ENCODE data around the gene NFIA.

The NFIA gene

GRCh38 chr1:61247051-61247825, 164.9 kb downstream of the NFIA start:
- no peak for DNase-seq (ENCODE audit: low spot score)

GRCh38 chr1:61247881-61248752, 165.8 kb downstream of the NFIA start:
- no peak for DNase-seq (ENCODE audit: low spot score)

DNA sequence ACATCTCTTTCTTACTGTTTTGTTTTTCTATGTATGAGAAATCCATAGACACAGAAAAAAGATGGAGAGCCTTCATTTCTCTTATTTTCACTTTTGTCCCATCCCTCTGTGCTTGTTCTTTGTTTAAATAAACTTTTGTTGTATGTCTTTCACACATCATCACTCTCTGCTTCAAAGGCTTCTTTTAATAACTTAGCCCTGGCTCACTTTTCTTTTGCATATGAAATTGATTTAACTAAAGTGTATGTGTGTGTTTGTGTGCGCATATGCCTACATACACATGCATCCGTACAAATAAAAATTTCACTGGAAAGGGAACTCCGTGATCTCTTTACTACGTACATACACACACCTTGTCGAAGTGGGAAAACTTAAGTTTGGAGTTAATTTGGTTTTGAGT, 168.6 kb downstream of the NFIA start:
- DNase-seq (ENCODE audit: low spot score): no peak

DNA sequence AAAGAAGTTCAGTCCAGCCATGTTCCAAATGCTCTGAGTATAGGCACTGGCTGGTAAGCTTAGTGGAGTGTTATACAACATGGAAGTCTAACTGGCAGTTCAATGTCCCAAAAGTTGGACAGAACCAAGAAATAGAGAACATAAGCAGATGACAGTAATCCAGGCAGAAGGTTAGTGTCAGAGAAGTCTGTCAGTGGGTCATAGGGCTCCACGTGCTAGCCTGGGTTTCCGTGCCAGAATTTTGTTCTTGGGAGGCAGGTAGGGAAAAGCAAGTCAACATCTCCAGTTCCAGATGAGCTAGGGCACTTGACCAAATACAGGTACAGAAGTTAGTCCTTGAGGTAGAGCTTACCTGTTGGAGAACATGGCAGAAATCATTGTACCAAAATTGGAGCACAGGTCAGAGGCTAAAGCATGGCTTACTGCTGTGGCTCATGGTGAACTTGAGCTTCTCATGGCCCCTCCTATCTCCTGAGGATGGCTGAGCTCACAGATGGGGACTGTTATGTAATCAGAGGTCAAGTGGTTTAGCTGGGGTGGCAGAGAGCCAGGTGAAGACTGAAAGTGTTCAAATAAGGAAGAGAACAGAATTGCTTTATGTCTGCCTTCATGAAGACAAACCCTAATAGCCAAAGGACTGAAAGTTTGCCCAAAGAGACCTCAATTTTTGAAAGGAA, 170.8 kb downstream of the NFIA start:
- peak; percentile 57 for DNase-seq (ENCODE audit: low spot score)

DNA sequence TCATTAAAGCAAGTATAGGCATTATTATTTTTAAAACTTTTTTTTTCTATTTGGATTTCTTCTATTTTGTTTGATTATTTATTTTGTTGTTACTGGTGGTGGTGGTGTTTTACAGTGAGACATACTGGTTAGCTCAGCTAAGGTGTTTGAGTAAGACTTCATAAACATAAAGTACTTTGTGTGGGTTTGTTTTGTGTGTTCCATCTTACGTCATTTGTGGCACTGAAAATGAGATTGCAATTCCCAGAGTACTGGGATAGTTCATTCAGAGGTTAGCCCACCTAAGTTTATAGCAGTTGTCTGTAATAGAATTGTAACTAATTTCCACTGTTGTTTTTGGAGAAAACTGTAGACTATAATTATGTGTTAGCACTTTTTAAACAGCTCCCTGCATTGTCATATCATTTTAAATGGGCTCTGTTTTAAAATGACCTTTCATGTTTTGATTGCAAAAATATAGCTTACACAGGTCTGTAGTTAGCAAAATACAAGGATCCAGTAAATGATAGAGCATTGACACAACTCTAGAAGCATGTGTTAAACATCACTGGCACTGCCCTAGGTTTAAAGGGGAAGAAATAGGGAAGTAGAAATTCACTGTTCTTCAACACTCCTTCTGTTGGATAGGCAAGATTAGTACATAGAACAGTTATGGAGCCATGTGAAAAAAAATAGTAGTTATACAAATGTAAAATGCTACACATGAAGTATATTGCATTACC, 171.7 kb downstream of the NFIA start:
- no peak for DNase-seq (ENCODE audit: low spot score)

- peak; percentile 6 for DNase-seq (ENCODE audit: low spot score)
Measured at GRCh38 chr1:61254634-61255357, 172.4 kb downstream of the NFIA start.

- DNase-seq (ENCODE audit: low spot score): no peak
Measured at GRCh38 chr1:61255358-61255703, 173.0 kb downstream of the NFIA start.

DNA sequence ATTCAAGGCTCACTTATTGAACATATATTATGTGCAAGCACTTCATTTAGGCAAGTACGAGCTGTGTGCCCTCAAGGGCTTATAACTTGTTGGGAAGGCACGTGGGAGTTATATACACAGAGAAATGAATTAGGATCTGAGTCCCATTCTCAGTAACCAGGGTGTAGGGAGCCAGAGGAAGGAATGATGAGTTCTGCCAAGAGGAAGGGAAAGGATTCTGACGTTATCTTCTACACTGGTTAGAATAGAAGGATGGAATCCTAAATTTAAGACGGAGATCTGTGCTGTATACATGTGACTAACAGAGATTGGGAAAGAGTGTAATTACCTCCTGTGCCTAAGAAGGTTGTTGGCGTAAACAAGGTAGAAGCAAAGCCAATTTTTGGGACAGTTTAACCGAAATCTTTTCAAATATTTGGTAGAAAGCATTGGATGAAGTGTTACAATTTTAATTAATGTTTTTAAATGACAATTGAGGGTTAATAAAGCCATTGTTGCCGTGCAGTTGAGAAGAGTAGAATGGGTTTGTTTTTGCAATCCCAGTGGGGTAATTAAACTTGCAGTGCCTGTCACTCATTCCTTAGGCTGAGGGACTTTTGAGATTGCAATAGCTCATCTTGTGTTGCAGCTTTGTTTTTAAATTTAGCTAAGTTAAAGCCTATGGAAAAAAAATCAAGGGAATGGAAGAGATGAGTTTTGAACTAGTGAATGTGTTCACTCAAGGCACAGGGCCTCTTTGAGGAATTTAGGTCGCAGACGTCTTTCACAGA, 177.2 kb downstream of the NFIA start:
- DNase-seq (ENCODE audit: low spot score): no peak

DNA sequence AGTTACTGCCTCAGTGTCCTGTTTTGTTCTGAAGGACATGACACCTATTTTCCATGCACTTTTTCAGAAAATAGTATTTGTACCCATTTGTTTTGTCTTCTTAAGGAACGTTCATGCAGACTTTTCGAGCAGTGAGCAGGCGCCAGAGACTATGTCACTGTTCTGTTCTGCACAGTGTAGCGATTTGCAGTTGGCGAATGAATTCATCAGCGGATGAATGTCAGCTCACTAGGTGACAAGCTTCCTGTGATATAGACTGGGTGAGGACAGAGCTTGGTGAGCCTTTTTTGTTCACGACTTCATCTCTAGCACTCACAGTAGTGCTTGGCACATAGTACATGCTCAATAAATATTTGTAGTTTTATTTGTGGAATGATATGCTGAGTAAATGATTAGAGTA, 177.8 kb downstream of the NFIA start:
- no peak for DNase-seq (ENCODE audit: low spot score)

- DNase-seq (ENCODE audit: low spot score): no peak
Measured at GRCh38 chr1:61261595-61261994, 179.2 kb downstream of the NFIA start.

DNA sequence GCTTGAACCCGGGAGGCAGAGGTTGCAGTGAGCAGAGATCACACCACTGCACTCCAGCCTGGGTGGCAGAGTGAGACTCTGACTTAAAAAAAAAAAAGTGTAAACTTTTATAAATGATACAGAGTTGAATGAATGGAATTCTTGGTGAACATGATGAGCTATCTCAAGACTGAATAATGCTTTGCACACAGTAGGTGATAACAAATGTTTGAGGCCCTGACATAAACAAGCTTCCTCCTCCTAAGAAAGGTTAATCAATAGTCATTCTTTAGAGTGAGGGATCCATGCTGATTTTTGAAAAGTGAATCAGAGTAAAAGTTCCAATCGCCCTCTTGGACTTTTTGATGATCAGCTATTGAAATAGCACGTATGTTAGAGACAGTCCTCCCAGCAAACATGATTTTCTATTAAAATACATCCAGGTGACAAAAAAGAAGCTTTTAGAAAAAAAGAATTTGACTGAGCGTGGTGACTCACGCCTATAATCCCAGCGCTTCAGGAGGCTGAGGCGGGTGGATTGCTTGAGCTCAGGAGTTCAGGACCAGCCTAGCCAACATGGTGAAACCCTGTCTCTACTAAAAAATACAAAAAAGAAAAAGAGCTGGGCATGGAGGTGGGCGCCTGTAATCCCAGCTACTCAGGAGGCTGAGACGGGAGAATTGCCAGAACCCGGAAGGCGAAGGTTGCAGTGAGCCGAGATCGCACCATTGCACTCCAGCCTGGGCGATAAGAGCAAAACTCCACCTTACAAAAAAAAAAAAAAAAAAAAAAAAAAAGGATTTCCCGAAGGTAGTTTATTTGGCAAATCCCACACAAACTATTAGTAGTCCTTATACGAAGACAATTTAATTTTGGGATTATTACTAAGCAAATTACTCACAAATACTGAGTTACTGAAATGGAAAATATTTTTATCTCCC, 181.8 kb downstream of the NFIA start:
- DNase-seq (ENCODE audit: low spot score): no peak

GRCh38 chr1:61264825-61265242, 182.5 kb downstream of the NFIA start:
- no peak for DNase-seq (ENCODE audit: low spot score)

GRCh38 chr1:61265665-61266064, 183.3 kb downstream of the NFIA start:
- DNase-seq (ENCODE audit: low spot score): no peak

DNA sequence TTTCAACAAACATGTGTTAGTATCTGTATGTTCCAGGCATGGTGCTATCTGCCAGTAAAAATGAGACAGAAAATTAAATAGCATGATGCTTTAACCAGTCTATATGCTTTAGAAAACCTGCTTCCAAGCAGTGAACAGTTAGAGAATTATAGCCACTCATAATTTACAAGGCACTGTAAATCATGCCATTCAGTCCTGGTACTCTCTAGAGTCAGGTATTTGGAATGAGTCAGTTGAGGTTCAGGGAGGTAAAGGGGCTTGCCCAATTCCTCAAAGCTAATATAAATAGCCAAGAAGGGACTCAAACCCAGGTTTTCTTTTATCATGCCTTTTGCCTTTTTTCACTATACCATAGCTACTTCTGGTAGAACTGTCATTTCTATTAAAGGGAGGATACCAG, 184.4 kb downstream of the NFIA start:
- peak; percentile 26 for DNase-seq (ENCODE audit: low spot score)

DNA sequence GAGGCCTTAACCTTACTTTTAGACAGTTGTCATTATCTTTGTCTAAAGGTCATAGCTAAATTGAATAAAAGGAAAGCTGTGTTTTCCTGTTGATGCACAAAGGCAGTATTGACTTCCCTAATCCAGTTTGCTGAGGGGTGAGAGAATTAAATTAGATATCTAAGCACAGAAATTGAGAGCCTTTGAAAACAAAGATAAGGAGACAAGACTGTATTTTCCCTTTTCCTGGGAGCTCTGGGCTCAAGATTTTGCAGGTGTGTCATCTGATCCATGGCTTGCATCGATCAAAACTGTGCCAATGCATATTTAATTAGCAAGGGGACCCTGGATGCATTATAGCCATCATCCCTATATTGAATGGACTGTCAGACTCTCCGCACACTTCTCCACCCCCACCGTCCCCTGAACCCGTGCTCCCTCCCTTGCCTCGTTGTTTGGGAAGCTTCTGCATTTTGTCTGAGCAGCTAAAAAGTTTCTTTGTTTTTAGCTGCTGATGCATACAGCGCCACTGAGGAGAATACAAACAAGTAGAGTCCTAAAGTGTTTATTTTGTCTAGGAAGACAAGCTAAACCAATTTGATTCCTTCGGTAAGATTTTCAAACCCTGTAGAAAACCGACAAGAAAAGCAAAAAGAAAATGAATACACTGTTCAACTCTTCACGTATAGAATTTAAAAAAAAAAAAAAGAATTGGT, 186.3 kb downstream of the NFIA start:
- DNase-seq (ENCODE audit: low spot score): no peak

GRCh38 chr1:61269602-61270001, 187.2 kb downstream of the NFIA start:
- DNase-seq (ENCODE audit: low spot score): no peak

- no peak for DNase-seq (ENCODE audit: low spot score)
Measured at GRCh38 chr1:61270107-61270506, 187.7 kb downstream of the NFIA start.

GRCh38 chr1:61270761-61271411, 188.5 kb downstream of the NFIA start:
- DNase-seq (ENCODE audit: low spot score): no peak

DNA sequence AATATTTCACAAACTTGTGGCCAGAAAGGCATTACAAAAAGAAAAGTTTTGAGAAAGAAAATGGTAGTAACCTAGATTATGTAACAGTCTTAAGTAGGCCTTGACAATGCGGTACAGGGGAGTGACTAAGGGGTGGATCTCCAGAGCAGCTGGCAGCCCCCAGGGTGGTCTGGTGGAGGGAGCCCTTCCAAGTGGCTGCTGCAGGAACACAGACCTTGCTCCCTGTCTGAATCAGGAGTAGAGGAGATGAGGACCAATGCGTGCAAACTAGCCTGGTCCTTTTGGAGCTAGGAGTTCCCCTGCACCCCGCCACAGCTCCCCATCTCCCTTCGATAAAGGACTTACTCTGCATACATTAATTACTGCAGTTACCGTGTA, 189.0 kb downstream of the NFIA start:
- no peak for DNase-seq (ENCODE audit: low spot score)

All from kidney tubule cell (primary cell).